GM21576 (cell line): ENCODE results near the gene YIPF1.
"Not testable (repeated sequence)": the region's sequence is repeated elsewhere in the genome, so short reads cannot be mapped to it uniquely, and the experiment has no call there.

ENCODE experiments used
- ATAC-seq: cut with Tn5 transposase; IDR thresholded peaks from one replicate; pipeline ENCODE4 v1.9.1; 2021; ENCODE audit warnings: mild to moderate bottlenecking, moderate library complexity; ENCODE audit not compliant: unreplicated experiment

Gene YIPF1

DNA sequence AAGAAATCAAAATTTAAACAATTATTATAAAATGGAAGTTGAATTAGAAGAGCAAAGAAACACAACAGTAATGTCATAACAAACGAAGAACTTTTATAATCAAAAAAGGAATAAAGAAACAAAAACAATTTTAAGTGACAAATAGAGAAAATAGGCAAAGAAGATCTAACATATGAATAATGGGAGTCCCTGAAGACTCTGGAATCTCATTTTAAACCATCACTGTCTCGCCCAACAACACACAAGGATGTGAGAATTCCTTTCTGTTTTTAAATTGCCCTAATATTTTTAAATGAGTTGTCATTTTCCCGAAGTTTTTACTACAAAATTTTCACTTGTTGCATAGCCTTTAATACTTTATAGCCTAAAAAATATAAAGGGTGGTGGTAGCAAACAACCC, 47.2 kb downstream of the YIPF1 start:
- no peak for ATAC-seq

DNA sequence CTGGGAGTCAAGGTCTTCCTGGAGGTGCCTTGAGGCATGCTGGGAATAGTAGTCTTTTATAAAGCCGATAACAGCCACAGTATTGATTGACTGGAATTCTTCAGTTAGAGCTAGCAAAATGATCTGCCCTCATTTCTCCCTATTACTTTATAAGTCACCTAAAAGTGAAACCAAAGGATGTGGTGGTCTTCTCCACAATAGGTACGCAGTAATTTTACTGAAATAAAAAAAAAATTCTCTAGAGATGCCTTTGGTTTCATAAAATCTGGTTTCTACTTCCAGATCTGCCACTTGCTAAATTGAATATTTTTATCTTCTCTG, 51.0 kb downstream of the YIPF1 start:
- no peak for ATAC-seq

DNA sequence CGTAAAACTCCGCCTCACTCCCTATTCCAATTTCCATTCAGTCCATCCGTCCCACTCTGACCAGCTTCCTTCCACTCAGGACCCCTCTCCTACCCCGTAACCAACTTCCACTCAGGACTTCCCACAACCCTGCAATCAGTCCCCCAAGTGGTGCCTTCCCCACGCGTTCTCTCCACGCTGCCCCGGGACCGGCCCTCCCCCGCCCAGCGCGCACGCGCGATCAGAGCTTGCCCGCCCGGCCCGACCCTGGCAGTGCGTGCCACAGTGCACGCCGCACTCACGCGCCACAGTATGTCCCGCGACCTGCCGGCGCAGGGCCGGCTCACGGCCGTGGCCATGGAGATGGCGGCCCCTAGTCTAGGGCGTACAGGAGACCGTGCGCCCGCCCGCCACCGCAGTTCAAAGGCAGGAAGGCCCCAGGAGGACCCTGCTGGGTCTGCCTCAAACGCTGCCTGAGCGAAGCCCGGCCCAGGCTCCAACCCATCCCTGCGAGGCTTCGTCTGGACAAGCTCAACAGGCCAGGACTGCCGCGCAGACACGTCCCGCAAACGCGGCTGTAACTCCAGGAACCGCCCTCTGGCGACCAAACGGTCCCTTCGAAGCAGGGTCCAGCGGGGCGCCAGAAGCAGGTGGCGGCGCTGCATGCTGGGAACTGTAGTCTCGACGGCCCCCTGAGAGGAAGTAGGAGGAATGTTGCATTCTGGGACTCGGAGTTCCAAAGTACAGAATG, 51.5 kb downstream of the YIPF1 start, which contains the start of gene NDC1:
NDC1 (minus strand) TSS at position 373 of the 730 bp plus-strand sequence; CDS start at position 338, 35 bp downstream.
- peak; percentile 85 for ATAC-seq

GRCh38 chr1:53837646-53837923, 52.0 kb downstream of the YIPF1 start:
- ATAC-seq: no peak

DNA sequence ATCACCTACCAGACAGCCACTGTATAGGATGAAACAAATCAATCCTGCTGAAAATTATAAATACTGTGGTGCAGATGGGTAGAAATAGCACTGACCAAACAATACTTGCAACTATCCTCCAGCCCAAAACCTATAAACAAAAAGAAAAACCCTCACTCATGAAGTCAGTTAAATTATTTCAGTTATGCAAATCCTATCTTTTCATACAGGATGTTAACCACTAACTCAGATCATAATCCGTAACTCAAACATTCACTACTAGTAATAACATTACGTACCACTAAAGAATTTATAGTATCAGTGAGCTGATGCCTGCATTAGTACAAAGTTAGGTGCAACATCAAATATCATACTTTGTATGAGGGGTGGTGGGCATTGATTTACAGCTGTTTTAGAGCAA, 54.1 kb downstream of the YIPF1 start:
- no peak for ATAC-seq

GRCh38 chr1:53834776-53835175, 54.8 kb downstream of the YIPF1 start:
- ATAC-seq: no peak

DNA sequence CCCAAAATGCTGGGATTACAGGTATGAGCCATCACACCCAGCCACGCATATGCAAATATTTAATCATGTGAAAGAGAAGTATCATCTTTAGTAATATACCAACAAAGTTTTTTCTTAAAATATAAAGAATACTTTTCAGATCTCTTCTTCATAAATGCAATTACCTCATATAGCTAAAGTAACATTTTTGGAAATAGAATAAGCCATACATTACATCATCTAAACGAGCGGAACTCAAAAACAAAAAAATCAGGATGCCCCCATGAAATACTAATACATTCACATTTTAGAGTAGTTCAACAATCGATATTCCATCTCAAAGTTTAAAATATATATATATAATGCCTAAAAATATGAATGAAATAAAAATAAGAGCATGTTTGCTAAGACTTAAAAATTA, 56.2 kb downstream of the YIPF1 start:
- no peak for ATAC-seq

DNA sequence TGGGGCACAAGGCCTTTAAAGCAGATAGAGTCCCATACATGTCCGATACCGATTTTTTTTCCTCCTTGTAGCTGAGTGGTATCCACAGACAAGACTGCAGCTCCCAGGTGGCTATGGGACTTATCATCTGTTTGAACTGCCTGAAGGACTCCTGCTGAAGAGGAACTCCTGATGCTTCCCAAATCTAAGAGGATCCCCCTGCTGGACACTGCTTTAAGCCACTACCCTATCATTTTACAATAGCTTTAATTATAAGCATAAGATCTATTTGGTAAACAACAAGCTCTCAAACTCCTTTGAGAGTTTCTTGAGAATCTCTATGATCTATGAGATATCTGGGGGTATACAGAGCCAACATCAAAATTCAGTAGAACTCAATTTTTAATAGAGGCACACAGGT, 63.2 kb downstream of the YIPF1 start:
- ATAC-seq: no peak

- ATAC-seq: no peak
Measured at GRCh38 chr1:53825306-53825705, 64.3 kb downstream of the YIPF1 start.

- no peak for ATAC-seq
Measured at GRCh38 chr1:53822931-53823330, 66.7 kb downstream of the YIPF1 start.

DNA sequence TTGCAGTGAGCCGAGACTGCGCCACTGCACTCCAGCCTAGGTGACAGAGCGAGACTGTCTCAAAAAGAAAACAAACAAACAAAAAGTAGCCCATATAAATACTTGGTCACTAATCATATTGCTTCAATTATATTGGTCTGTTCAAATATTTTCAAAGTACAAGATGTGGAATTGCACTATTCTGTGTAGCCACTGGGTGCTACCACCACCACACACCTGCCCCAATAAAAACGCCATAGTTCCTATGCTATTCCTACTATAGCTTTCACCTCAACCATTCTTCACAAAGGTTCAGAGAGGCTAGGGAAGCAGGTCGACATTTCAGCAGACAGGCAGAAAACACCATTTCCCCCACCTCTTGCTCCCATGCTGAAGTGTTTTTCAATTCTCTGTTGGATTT, 68.2 kb downstream of the YIPF1 start:
- no peak for ATAC-seq

GRCh38 chr1:53819387-53819786, 70.2 kb downstream of the YIPF1 start:
- no peak for ATAC-seq

DNA sequence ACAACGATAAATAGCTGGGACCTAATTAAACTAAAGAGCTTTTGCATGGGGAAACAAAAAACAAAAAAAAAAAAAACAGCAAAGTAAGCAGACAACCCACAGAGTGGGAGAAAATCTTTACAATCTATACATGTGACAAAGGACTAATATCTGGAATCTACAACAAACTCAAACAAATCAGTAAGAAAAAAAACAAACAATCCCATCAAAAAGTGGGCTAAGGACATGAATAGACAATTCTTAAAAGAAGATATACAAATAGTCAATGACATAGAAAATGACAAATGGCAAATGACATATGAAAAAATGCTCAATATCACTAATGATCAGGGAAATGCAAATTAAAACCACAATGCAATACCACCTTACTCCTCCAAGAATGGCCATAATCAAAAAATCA, 73.0 kb downstream of the YIPF1 start:
- ATAC-seq: not testable (repeated sequence)

DNA sequence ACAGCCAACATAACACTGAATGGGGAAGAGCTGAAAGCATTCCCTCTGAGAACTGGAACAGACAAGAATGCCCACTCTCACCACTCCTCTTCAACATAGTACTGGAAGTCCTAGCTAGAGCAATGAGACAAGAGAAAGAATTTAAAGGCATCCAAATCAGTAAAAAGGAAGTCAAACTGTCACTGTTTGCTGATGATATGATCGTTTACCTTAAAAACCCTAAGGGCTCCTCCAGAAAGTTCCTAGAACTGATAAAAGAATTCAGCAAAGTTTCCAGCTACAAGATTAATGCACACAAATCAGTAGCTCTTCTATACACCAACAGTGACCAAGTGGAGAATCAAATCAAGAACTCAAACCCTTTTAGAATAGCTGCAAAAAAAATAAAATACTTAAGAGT, 74.1 kb downstream of the YIPF1 start:
- not testable (repeated sequence) for ATAC-seq

DNA sequence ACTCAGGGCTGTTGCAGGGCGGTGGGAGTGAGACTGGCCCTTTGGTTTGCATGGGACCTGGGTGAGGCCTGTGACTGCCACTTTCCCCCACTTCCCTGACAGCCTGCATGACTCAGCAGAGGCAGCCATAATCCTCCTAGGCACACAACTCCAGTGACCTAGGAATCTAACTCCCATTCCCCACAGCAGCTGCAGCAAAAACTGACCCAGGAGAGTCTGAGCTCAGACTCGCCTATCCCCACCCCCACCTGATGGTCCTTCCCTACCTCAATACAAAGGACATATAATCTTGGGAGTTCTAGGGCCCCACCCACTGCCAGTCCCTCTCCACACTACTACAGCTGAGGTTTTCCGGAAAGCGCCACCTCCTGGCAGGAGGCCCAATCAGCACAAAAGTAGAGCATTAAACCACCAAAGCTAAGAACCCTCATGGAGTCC, 78.2 kb downstream of the YIPF1 start:
- ATAC-seq: no peak

GRCh38 chr1:53810497-53810896, 79.1 kb downstream of the YIPF1 start:
- no peak for ATAC-seq

DNA sequence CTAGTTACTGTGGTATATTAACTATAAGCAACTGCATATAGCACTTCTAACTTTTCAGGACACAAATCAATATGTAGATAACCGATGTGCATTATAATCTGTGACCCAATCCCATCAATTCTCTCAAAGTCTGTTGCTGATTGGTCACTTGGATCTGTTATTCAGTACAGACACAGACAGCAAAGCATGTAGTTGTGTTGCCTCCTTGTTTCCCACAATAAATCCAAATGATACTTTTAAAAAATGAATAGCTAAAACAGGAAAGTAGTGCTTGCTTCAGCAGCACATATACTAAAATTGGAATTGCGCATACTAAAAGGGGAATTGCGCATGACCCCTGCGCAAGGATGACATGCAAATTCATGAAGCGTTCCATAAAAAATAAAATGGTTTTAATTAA, 79.6 kb downstream of the YIPF1 start:
- no peak for ATAC-seq

GRCh38 chr1:53807916-53808315, 81.7 kb downstream of the YIPF1 start:
- no peak for ATAC-seq

DNA sequence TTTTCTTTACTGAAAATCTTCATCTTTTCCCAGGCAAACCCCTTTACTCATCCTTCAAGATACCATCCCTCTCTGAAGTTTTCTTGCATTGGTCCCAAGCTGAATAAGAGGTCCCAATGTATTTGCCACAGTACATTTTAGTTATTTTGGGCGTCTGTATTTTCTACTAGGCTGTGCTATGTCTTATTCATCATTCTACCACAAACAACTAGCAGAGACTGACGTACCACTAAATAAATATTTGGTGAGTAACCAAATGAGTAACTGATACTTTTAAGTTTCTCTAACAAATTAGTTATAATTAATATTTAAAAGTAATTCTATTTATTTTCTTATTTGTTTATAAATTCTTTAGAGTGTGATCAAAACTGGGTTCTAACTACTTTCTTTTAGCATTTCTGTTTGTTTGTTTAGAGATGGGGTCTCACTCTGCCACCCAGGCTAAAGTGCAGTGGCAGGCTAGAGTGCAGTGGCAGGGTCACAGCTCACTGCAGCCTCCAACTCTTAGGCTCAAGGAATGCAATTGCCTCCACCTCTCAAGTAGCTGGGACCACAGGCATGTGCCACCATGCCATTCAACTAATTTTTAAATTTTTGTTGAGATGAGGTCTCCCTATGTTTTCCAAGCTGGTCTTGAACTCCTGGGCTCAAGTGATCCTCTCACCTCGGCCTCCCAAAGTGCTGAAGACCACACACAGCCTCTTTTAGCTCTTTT, 84.6 kb downstream of the YIPF1 start:
- no peak for ATAC-seq

DNA sequence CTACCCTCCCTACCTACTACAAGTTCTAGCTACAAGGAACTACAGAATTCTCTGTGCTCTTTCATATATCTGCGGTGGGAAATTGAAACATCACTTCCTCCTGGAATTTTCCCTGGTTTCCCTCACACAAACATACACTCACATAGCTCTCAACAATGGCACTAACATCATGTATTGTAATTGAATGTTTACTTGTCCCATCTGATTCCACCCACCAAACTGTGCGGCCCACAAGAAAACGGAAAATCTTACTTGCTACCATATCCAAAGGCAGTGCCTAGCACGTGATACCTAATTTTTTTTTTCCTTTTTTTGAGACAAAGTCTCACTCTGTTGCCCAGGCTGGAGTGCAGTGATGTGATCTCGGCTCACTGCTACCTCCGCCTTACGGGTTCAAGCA, 85.4 kb downstream of the YIPF1 start:
- no peak for ATAC-seq
